Measurements from ENCODE around the gene VHLL.

DNA sequence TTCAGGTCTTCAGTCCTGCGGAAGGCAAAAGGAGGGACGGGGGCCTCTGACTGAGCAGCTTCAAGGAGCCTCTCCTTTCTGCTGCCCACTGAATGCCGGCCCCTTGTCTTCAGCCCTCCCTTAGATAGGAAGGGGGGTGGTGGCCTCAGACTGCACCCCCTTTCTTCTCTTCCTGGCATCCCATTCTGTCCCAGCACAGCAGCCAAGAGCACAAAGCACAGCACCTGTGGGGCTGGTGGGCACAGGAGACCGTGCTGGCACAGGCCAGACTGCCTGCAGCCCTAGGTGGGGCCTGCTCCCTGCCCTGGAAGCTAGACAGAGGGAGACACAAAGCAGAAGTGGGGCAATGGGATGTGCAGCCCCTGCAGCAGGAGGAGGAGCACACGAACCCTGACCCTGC, 49.5 kb downstream of the VHLL start:
- TF ChIP-seq POLR2A (IDR thresholded peaks at IDR 0.05; ENCODE audit: low read depth, low read length) (no peak; the same call in 1 of the 2 replicates), POLR2AphosphoS5 (IDR thresholded peaks at IDR 0.05; ENCODE audit: low read depth, low read length) (no peak), TAF1 (IDR thresholded peaks at IDR 0.05; ENCODE audit: low read depth, low read length) (no peak), POU2F2 (IDR thresholded peaks at IDR 0.05; ENCODE audit: low read depth, low read length) (no peak), SPI1 (IDR thresholded peaks at IDR 0.05; ENCODE audit: low read depth, low read length) (no peak), PAX5 (IDR thresholded peaks at IDR 0.05; ENCODE audit: insufficient read depth, low read length, severe bottlenecking) (no peak)
